RWPE1 (cell line): ENCODE measurements around the gene SPACA5.

Source experiments
- CTCF ChIA-PET: fragments of 350-600 bp; sonication (Branson Sonifier 250); formaldehyde crosslinking; extraction: SDS; loops from one replicate; lab custom pipeline; 2021; lab: Yijun Ruan, JAX
- POLR2A ChIA-PET: fragments of 400-600 bp; formaldehyde crosslinking; extraction: SDS; loops from one replicate; lab custom pipeline; 2020; ENCODE audit warnings: antibody characterized with exemption; ENCODE audit not compliant: low non-redundant PET; lab: Yijun Ruan, JAX
- DNase-seq: peaks from one replicate; pipeline ENCODE4 v3.0.0; 2012; ENCODE audit warnings: low spot score
- H3K27ac ChIP-seq: fragments of 450-650 bp; 2 replicates; pipeline ENCODE4 v1.5.1; 2017
- CTCF ChIP-seq: fragments of 450-650 bp; conservative IDR thresholded peaks from 2 replicates; pipeline ENCODE4 v1.5.1; 2017; ENCODE audit warnings: low read depth, mild to moderate bottlenecking

The SPACA5 gene

GRCh38 chrX:47991263-47992094 is 15.3 kb upstream of the SPACA5 start:
- no peak overlapping the region for H3K27ac ChIP-seq
- ChIA-PET CTCF (no interaction called here), POLR2A (no interaction called here)
- TF ChIP-seq CTCF: no peak
- peak; percentile 22 for DNase-seq

- POLR2A ChIA-PET: no interaction called here
- no peak for DNase-seq
- CTCF ChIA-PET: no interaction called here
- no peak overlapping the region for H3K27ac ChIP-seq
- TF ChIP-seq CTCF: no peak
These were observed 14.8 kb upstream of the SPACA5 start for GRCh38 chrX:47992095-47992380.

- ChIA-PET POLR2A (no interaction called here), CTCF (no interaction called here)
These were observed 14.1 kb upstream of the SPACA5 start for GRCh38 chrX:47992669-47993068.

GRCh38 chrX:48001260-48001659 is 5.5 kb upstream of the SPACA5 start:
- POLR2A ChIA-PET: no interaction called here
- CTCF ChIA-PET: no interaction called here
- TF ChIP-seq CTCF: no peak
- no peak overlapping the region for H3K27ac ChIP-seq
- no peak for DNase-seq

More at GRCh38 chrX:47992669-47993068, 14.1 kb upstream of the SPACA5 start:
- no peak overlapping the region for H3K27ac ChIP-seq
- no peak for TF ChIP-seq CTCF
- DNase-seq: no peak

GRCh38 chrX:48002319-48002718 is 4.5 kb upstream of the SPACA5 start:
- H3K27ac ChIP-seq: no peak overlapping the region
- CTCF ChIA-PET: no interaction called here
- DNase-seq: no peak
- POLR2A ChIA-PET: no interaction called here
- TF ChIP-seq CTCF: no peak

- DNase-seq: no peak
- POLR2A ChIA-PET: no interaction called here
These were observed 3.9 kb upstream of the SPACA5 start for GRCh38 chrX:48002929-48003328.

More at GRCh38 chrX:48002929-48003328, 3.9 kb upstream of the SPACA5 start:
- CTCF ChIA-PET: no interaction called here
- TF ChIP-seq CTCF: no peak
- no peak overlapping the region for H3K27ac ChIP-seq
